D721Med (cell line): Measurements from ENCODE around the gene FGF9.

Experiments used
- DNase-seq: peaks from one replicate; pipeline ENCODE4 v3.0.0; 2011; ENCODE audit warnings: low spot score; ENCODE audit not compliant: insufficient read length
- FAIRE-seq: peaks from 2 replicates; lab custom pipeline; 2011; peaks lifted over from hg19 to GRCh38; lab: Jason Lieb, UNC
- TF ChIP-seq, protein P1 (sequence below): IDR thresholded peaks from 2 replicates; pipeline ENCODE4 v1.5.1; 2012; ENCODE audit warnings: mild to moderate bottlenecking, control low read depth; ENCODE audit not compliant: insufficient read depth; ENCODE audit errors: missing control alignments

The FGF9 gene

DNA sequence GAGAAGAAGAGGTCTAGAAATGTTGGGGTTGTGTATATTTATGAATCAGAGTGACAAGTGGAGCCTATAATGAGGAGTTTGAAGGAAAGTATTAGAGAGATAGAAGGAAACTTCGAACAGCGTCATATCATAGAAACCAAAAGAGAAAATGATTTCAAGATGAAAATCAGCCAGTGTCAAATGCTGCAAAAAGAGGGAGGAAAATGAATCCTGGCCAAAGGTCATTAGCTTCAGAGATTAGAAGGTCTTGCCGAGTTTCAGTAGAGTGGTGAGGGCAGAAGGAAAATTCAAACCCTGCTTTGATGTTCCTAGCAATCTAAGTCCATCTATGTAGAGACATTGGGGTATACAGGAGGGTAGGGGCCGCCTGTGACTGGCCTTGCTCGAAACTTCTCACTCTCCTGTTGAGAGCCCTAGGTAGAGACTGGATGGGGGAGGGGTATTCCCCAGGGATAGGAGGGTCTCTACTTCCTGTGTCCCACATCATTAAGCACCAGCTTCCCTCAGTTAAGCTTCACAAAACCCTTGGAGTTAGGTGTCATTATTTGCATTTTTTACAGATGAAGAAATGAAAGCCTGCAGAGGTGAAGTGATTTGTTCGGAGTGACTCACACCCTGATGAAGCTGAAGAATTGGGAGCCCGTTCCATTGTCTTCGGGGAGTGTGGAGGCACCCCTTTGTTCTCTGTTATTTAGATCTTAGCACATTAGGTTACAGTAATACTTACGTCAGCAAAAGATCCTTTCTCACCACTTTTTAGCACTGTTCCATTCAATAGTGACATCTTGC lies 62.8 kb downstream of the FGF9 start:
- TF ChIP-seq, protein P1, sequence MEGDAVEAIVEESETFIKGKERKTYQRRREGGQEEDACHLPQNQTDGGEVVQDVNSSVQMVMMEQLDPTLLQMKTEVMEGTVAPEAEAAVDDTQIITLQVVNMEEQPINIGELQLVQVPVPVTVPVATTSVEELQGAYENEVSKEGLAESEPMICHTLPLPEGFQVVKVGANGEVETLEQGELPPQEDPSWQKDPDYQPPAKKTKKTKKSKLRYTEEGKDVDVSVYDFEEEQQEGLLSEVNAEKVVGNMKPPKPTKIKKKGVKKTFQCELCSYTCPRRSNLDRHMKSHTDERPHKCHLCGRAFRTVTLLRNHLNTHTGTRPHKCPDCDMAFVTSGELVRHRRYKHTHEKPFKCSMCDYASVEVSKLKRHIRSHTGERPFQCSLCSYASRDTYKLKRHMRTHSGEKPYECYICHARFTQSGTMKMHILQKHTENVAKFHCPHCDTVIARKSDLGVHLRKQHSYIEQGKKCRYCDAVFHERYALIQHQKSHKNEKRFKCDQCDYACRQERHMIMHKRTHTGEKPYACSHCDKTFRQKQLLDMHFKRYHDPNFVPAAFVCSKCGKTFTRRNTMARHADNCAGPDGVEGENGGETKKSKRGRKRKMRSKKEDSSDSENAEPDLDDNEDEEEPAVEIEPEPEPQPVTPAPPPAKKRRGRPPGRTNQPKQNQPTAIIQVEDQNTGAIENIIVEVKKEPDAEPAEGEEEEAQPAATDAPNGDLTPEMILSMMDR, result no peak
- FAIRE-seq, result no peak
- no peak for DNase-seq

DNA sequence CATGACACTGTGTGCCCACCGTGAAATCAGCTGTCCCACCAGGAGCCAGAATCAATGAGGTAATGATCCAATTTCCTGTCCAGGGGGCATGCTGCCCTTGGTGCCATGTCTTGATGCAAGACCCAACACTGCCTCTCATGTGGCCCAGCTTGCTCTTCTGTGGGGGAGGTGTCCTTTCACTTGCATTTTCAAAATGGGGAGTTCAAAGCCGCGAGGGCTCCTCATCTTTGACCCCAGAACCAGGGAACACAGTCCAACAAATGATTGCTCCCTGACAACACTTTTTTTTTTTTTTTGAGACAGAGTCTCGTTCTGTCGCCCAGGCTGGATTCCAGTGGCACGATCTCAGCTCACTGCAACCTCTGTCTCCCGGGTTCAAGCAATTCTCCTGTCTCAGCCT lies 64.1 kb downstream of the FGF9 start:
- TF ChIP-seq, protein P1, result no peak
- no peak for FAIRE-seq
- DNase-seq, result no peak

GRCh38 chr13:21735701-21736401 lies 65.0 kb downstream of the FGF9 start:
- FAIRE-seq, result no peak
- no peak for DNase-seq
- TF ChIP-seq, protein P1, result no peak

- TF ChIP-seq, protein P1, result no peak
- no peak for DNase-seq
- no peak for FAIRE-seq
Observed at GRCh38 chr13:21736926-21737325, 66.1 kb downstream of the FGF9 start.

- FAIRE-seq (no peak), DNase-seq (no peak)
- TF ChIP-seq, protein P1, result no peak
Observed at GRCh38 chr13:21738630-21739029, 67.8 kb downstream of the FGF9 start.

GRCh38 chr13:21739771-21740170 lies 68.9 kb downstream of the FGF9 start:
- TF ChIP-seq, protein P1, result no peak
- DNase-seq (no peak), FAIRE-seq (no peak)
